Right lobe of liver (tissue), 6 donors: ENCODE results near the gene SENP2. TPM values are rescaled to one million over a fixed set of nuclear protein-coding genes. Genes with fewer than 3 reads are reported as not detected.
"Not testable (repeated sequence)": the region's sequence is repeated elsewhere in the genome, so short reads cannot be mapped to it uniquely, and the experiment has no call there.

Experiments used
- ATAC-seq, 4 donors: fragments of 200-7000 bp; cut with Tn5 transposase; one replicate each; pipeline ENCODE4 v1.9.1; 2020; ENCODE audit warnings: mild to moderate bottlenecking in 4 of 4, moderate library complexity in 4 of 4
- DNase-seq, 3 donors: peaks; one replicate each; pipeline ENCODE4 v3.0.0-alpha.2; 2020
- H3K27ac ChIP-seq, 3 donors: fragments of 200-600 bp; one replicate each; pipeline ENCODE4 v1.8.0; 2022
- H3K27me3 ChIP-seq, 2 donors: fragments of 200-600 bp; one replicate each; pipeline ENCODE4 v1.8.0; 2022
- H3K36me3 ChIP-seq, 4 donors: fragments of 200-600 bp; sonication (generic) in 1 of 4; one replicate each; pipeline versions ENCODE4 v1.5.1 to v1.8.0; 2017 to 2022; ENCODE audit warnings: control low read depth in 1 of 4
- H3K4me1 ChIP-seq, 4 donors: fragments of 200-600 bp; sonication (generic) in 1 of 4; one replicate each; pipeline versions ENCODE4 v1.5.1 to v1.8.0; 2017 to 2022; ENCODE audit warnings: control low read depth in 1 of 4
- H3K4me3 ChIP-seq, 3 donors: fragments of 200-600 bp; one replicate each; pipeline ENCODE4 v1.8.0; 2022
- H3K9me3 ChIP-seq, 4 donors: fragments of 200-600 bp; sonication (generic) in 1 of 4; one replicate each; pipeline versions ENCODE4 v1.5.1 to v1.8.0; 2017 to 2022; ENCODE audit warnings: control low read depth in 1 of 4
- POLR2A ChIP-seq: fragments of 450-650 bp; IDR thresholded peaks from one replicate; pipeline ENCODE4 v1.6.1; 2017; ENCODE audit warnings: antibody characterized with exemption, mild to moderate bottlenecking
- WGBS: methylation state at CpG from one replicate; pipeline ENCODE4 v1.1.6; 2018; ENCODE audit warnings: low coverage, low lambda C conversion rate; ENCODE audit not compliant: insufficient coverage; ENCODE audit errors: missing lambda C conversion rate; 5-methylcytosine and 5-hydroxymethylcytosine counted together
- intact Hi-C, 2 donors: fragments of 100-400 bp; cut with DNase I; formaldehyde crosslinking; loops; one replicate each; pipeline versions ENCODE4 v1.11.2 to v1.14.1; 2022
- total RNA-seq, 6 experiments: library from RNA; depleted of rRNA in 2 of 6; stranded (reverse); fragments of >200 nt in 2 of 6; fragmentation: NEBNext Ultra II Directional in 3 of 6; extraction: Animal tissue kit (Norgen Biotek cat#: 25700) in 3 of 6; gene quantifications; one replicate each; pipeline versions ENCODE4 v1.1.0 to v1.2.4, GENCODE V29; 2016 to 2023
- TF ChIP-seq, protein P1 (sequence below), 4 donors: fragments of 200-600 bp in 3 of 4; fragments of 450-650 bp in 1 of 4; IDR thresholded peaks; one replicate each; pipeline versions ENCODE4 v1.5.1 to v1.8.0; 2016 to 2022; ENCODE audit warnings: antibody characterized with exemption in 4 of 4, mild to moderate bottlenecking in 2 of 4
- donor health status: DM: no; HTN: yes; CAD: no.
- donor health status: DM: no; HTN: no; CAD: no.
- donor health status: DM: no; HTN: no; CAD: no.
- donor health status: DM: no; HTN: yes; CAD: no.
- donor health status: DM: no; HTN: yes; CAD: no.

SENP2 gene
- total RNA-seq, 6 experiments from 2014 or later: 7.8 to 26.8 (median 17.8) TPM

DNA sequence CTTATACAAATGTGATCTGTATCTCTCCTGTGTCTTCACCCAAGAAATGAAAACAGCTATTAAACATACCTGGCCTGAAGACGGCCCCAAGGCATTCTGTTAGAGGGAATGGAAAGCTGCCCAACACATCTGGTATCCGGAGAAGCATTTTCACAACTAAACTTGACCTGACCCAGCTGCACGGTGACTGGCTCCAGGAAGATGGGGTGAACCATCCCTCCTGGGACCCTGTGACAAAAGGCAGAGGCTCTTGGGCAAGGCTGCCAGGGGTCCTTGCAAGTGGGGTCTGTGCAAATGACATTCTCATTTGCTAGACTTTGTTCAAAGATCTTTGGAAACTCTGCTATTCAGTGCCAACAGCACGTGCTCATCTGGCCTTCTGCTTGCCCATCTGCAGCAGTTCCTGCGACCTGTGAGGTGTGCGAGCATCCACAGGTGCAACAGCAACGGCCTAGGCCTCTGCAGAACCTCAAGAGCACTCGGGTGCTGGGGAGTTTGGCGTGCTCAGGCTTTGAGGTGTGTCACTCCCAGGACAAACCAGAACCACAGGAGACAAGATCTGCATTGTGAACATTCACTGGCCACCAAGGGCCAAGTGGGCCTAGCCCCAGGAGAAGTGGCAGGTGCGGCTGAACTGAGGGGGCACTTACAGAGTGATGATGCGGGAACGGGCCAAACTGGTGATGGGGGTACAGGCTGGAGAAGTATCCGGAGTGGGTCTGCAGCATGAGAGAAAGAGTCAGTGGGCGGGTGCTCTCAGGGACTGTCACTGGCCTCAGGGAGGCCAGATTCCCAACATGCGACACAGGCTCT is 71.8 kb downstream of the SENP2 start:
- 85% methylated on average over 8 of the region's 15 CpGs for WGBS
- no peaks in the 10 kb centered on the region for H3K36me3 ChIP-seq
- TF ChIP-seq, protein P1, sequence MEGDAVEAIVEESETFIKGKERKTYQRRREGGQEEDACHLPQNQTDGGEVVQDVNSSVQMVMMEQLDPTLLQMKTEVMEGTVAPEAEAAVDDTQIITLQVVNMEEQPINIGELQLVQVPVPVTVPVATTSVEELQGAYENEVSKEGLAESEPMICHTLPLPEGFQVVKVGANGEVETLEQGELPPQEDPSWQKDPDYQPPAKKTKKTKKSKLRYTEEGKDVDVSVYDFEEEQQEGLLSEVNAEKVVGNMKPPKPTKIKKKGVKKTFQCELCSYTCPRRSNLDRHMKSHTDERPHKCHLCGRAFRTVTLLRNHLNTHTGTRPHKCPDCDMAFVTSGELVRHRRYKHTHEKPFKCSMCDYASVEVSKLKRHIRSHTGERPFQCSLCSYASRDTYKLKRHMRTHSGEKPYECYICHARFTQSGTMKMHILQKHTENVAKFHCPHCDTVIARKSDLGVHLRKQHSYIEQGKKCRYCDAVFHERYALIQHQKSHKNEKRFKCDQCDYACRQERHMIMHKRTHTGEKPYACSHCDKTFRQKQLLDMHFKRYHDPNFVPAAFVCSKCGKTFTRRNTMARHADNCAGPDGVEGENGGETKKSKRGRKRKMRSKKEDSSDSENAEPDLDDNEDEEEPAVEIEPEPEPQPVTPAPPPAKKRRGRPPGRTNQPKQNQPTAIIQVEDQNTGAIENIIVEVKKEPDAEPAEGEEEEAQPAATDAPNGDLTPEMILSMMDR (IDR thresholded peaks at IDR 0.05): no peak
- no peak for TF ChIP-seq POLR2A

DNA sequence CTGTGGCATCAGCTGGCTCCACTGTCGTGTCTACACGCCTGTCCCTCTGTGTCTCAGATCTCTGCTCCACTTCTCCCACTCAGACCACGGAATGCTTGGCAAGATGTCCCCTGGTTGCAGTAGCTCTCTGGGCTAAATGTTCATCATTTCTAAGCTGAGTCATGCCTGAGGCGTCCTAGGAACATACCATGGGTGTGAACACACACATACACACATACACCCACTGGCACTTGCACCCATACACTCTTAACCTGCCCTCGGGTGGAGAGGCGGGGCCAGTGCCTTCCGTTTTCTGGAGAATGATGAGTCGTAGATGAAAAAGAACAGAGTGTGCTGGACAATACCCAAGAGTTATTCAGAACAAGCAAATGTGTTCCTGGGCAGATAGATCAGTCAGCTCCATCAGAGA is 72.4 kb downstream of the SENP2 start:
- peaks cover 0 to 4% (median 2%) of the 10 kb centered on the region in 4 donors for H3K4me1 ChIP-seq
- H3K27me3 ChIP-seq: no peaks in the 10 kb centered on the region
- TF ChIP-seq POLR2A: no peak
- TF ChIP-seq, protein P1 (IDR thresholded peaks at IDR 0.05): no peak
- WGBS: 32% methylated on average over 5 of the region's 8 CpGs
- no peak for DNase-seq
- intact Hi-C loops: no loop called here
- no peaks in the 10 kb centered on the region for H3K36me3 ChIP-seq
- ATAC-seq: peak in 1 of 4 donors; percentile 16
- no peak overlapping the region for H3K27ac ChIP-seq
- H3K9me3 ChIP-seq: no peaks in the 10 kb centered on the region
- no peak overlapping the region for H3K4me3 ChIP-seq

More for the DNA sequence above, 71.8 kb downstream of the SENP2 start:
- Histone ChIP-seq H3K4me3 (no peak overlapping the region), H3K9me3 (no peaks in the 10 kb centered on the region), H3K4me1 (peaks cover 0 to 4% (median 2%) of the 10 kb centered on the region in 4 donors), H3K27me3 (no peaks in the 10 kb centered on the region), H3K27ac (no peak overlapping the region)
- intact Hi-C loops: no loop called here
- ATAC-seq (no peak), DNase-seq (no peak)

DNA sequence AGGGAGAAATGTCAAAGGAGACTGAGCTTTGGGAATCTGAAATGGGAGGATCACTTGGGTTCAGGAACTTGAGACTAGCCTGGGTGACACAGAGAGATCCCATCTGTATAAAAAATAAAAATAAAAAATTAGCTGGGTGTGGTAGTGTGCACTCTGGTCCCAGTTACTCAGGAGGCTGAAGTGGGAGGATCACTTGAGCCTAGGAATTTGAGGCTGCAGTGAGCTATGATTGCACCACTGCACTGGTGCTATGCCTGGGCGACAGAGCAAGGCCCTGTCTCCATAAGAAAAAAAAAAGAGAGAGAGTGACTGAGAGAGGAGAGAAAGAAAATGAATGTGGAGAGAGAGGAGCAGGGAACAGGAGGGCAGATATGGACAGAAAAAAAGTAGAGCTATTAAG is 72.8 kb downstream of the SENP2 start:
- TF ChIP-seq, protein P1 (IDR thresholded peaks at IDR 0.05): no peak
- TF ChIP-seq POLR2A: no peak
- no peak overlapping the region for H3K4me3 ChIP-seq
- intact Hi-C loops: no loop called here
- no peaks in the 10 kb centered on the region for H3K36me3 ChIP-seq
- DNase-seq (no peak), ATAC-seq (no peak)
- no peaks in the 10 kb centered on the region for H3K9me3 ChIP-seq
- peaks cover 0 to 4% (median 2%) of the 10 kb centered on the region in 4 donors for H3K4me1 ChIP-seq
- H3K27me3 ChIP-seq: no peaks in the 10 kb centered on the region
- 67% methylated on average over 1 of the region's 1 CpG for WGBS
- no peak overlapping the region for H3K27ac ChIP-seq

DNA sequence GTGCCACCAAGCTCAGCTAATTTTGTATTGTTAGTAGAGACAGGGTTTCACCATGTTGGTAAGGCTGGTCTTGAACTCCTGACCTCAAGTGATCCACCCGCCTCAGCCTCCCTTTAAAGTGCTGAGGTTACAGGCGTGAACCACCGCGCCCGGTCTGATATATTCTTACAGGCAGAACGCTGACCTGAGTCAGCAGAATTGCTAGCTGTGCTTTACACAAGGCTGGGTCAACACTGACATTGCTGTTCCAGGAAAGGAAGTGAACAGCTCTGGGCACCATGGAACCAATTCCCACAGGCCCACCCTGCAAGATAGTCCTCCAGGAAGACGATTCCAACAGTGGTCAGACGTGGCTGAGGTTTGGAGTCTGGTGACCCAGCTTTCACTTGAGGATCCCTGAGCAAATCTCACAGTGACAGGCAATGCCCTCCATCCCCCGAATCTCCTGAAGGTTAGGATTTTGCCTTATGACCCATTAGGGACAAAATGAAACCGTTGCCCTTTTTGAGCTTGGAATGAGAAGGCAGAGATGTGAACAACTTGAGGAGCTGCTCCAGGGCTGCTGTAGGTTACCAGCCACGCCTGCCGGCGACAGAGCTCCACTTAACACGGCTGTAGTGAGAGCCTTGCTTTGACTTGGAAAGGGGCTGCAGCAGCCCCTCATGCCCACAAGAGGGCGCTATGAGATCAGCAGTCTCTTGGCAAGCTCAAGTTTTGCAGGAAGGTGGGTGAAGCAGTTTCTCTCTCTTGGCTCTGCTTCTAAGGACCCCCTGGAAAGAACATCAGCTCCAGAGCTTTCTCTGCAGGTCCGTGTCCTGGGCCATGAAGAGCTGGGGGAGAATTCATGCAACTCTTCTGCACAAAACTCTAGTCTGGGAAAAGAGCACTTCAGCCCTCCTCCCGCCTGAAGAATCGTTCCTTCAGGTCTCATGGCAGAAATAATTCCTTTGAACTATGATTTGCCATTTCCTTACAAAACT is 74.1 kb downstream of the SENP2 start:
- Histone ChIP-seq H3K27me3 (no peaks in the 10 kb centered on the region), H3K4me1 (peaks cover 0 to 4% (median 2%) of the 10 kb centered on the region in 4 donors), H3K36me3 (no peaks in the 10 kb centered on the region), H3K9me3 (no peaks in the 10 kb centered on the region), H3K27ac (no peak overlapping the region), H3K4me3 (peak overlapping the region in 1 of 3 donors; percentile 16)
- TF ChIP-seq, protein P1 (IDR thresholded peaks at IDR 0.05): peak; percentile 87 to 99 (median 98)
- no peak for TF ChIP-seq POLR2A
- ATAC-seq (peak; percentile 92 to 97 (median 92)), DNase-seq (peak; percentile 73 to 76 (median 74))
- intact Hi-C loops: no loop called here
- WGBS: 26% methylated on average over 10 of the region's 18 CpGs

DNA sequence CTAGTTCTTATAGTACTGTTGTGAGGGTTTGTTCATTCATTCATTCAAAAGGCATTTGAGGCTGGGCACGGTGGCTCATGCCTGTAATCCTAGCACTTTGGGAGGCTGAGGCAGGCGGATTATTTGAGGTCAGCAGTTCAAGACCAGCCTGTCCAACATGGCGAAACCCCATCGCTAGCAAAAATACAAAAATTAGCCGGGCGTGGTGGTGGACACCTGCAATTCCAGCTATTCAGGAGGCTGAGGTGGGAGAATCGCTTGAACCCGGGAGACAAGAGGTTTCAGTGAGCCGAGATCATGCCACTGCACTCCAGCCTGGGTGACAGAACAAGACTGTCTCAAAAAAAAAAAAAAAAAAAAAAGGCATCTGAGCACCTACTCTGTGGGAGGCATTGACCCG is 75.2 kb downstream of the SENP2 start:
- H3K4me3 ChIP-seq, intact Hi-C loops, H3K9me3 ChIP-seq, H3K36me3 ChIP-seq, DNase-seq, ATAC-seq, H3K27me3 ChIP-seq, H3K27ac ChIP-seq, H3K4me1 ChIP-seq: not testable (repeated sequence)
- WGBS: 80% methylated on average over 9 of the region's 10 CpGs
